ENCODE results near the gene SAP30L. TPM values are rescaled to one million over a fixed set of nuclear protein-coding genes. Genes with fewer than 3 reads are reported as not detected.

Gene SAP30L
- polyA plus RNA-seq, 1 donor (not counting 4 experiments of a cell fraction or from before 2014, with no cell fraction given), result 42.1 TPM

- H3K27ac ChIP-seq (ENCODE audit: control insufficient read depth, insufficient read depth, low read length), result no peak overlapping the region
- no peaks in the 10 kb centered on the region for H3K79me2 ChIP-seq (ENCODE audit: control insufficient read depth, insufficient read depth, low read length)
- dilution Hi-C loops (cut with MboI; ENCODE audit: extremely low pct_ligation_motif_present, low sequenced_read_pairs), result loop anchor here (25.0 kb wide), 1 partner anchor 345 kb away; no protein-coding TSS in a partner anchor
- TF ChIP-seq CTCF (optimal IDR thresholded peaks at IDR 0.05 in 1 of 3, IDR thresholded peaks at IDR 0.05 in 1 of 3, conservative IDR thresholded peaks at IDR 0.05 in 1 of 3; ENCODE audit: extremely low read depth in 1 of 3, insufficient read depth in 2 of 3, low read length in 3 of 3) (no peak), EZH2 (IDR thresholded peaks at IDR 0.05; ENCODE audit: low read length) (no peak)
- DNase-seq (ENCODE audit: low read depth, low spot score) (no peak), FAIRE-seq (no peak)
- no peaks in the 10 kb centered on the region for H3K4me1 ChIP-seq (ENCODE audit: control insufficient read depth, extremely low read depth, insufficient read depth, low read length)
- no peak overlapping the region for H3K9ac ChIP-seq (ENCODE audit: control insufficient read depth, extremely low read depth, insufficient read depth, low read length)
- H2AFZ ChIP-seq (ENCODE audit: control insufficient read depth, low read length), result no peak overlapping the region
- no peak overlapping the region for H3K4me2 ChIP-seq (ENCODE audit: control insufficient read depth, extremely low read depth, insufficient read depth, low read depth, low read length)
- no peaks in the 10 kb centered on the region for H3K27me3 ChIP-seq (ENCODE audit: control insufficient read depth, extremely low read depth, insufficient read depth, low read length)
- no peaks in the 10 kb centered on the region for H3K36me3 ChIP-seq (ENCODE audit: control insufficient read depth in 2 of 2, extremely low read depth in 1 of 2, insufficient read depth in 2 of 2, low read length in 2 of 2)
- H3K9me1 ChIP-seq (ENCODE audit: control insufficient read depth, extremely low read depth, insufficient read depth, low read length), result no peaks in the 10 kb centered on the region
- H3K9me3 ChIP-seq (ENCODE audit: control insufficient read depth, low read depth, low read length), result no peaks in the 10 kb centered on the region
- no peaks in the 10 kb centered on the region for H4K20me1 ChIP-seq (ENCODE audit: control insufficient read depth, extremely low read depth, insufficient read depth, low read length)
- no peak overlapping the region for H3K4me3 ChIP-seq (ENCODE audit: control insufficient read depth in 2 of 3, extremely low read depth in 1 of 3, insufficient read depth in 2 of 3, low read depth in 1 of 3, low read length in 3 of 3)
Observed at GRCh38 chr5:154406826-154407225, 39.0 kb upstream of the SAP30L start.

GRCh38 chr5:154408811-154409210 is 37.0 kb upstream of the SAP30L start:
- DNase-seq (ENCODE audit: low read depth, low spot score) (no peak), FAIRE-seq (no peak)
- TF ChIP-seq EZH2 (IDR thresholded peaks at IDR 0.05; ENCODE audit: low read length), result no peak
- no peak for TF ChIP-seq CTCF (optimal IDR thresholded peaks at IDR 0.05 in 1 of 3, IDR thresholded peaks at IDR 0.05 in 1 of 3, conservative IDR thresholded peaks at IDR 0.05 in 1 of 3; ENCODE audit: extremely low read depth in 1 of 3, insufficient read depth in 2 of 3, low read length in 3 of 3)
- Histone ChIP-seq H4K20me1 (ENCODE audit: control insufficient read depth, extremely low read depth, insufficient read depth, low read length) (no peaks in the 10 kb centered on the region), H3K36me3 (ENCODE audit: control insufficient read depth in 2 of 2, extremely low read depth in 1 of 2, insufficient read depth in 2 of 2, low read length in 2 of 2) (peaks cover 0 to 3% of the 10 kb centered on the region in 2 experiments), H3K9ac (ENCODE audit: control insufficient read depth, extremely low read depth, insufficient read depth, low read length) (no peak overlapping the region), H3K4me1 (ENCODE audit: control insufficient read depth, extremely low read depth, insufficient read depth, low read length) (no peaks in the 10 kb centered on the region), H3K4me2 (ENCODE audit: control insufficient read depth, extremely low read depth, insufficient read depth, low read depth, low read length) (no peak overlapping the region), H3K27ac (ENCODE audit: control insufficient read depth, insufficient read depth, low read length) (no peak overlapping the region), H3K27me3 (ENCODE audit: control insufficient read depth, extremely low read depth, insufficient read depth, low read length) (no peaks in the 10 kb centered on the region), H2AFZ (ENCODE audit: control insufficient read depth, low read length) (no peak overlapping the region), H3K9me3 (ENCODE audit: control insufficient read depth, low read depth, low read length) (no peaks in the 10 kb centered on the region), H3K9me1 (ENCODE audit: control insufficient read depth, extremely low read depth, insufficient read depth, low read length) (no peaks in the 10 kb centered on the region), H3K79me2 (ENCODE audit: control insufficient read depth, insufficient read depth, low read length) (no peaks in the 10 kb centered on the region), H3K4me3 (ENCODE audit: control insufficient read depth in 2 of 3, extremely low read depth in 1 of 3, insufficient read depth in 2 of 3, low read depth in 1 of 3, low read length in 3 of 3) (no peak overlapping the region)
- dilution Hi-C loops (cut with MboI; ENCODE audit: extremely low pct_ligation_motif_present, low sequenced_read_pairs), result loop anchor here (25.0 kb wide), 1 partner anchor 347 kb away; no protein-coding TSS in a partner anchor

Data from keratinocyte (primary cell).